ENCODE data around the gene RASA3. TPM values are rescaled to one million over a fixed set of nuclear protein-coding genes. Genes with fewer than 3 reads are reported as not detected.

RASA3 gene
- total RNA-seq, 2 experiments from 2014 or later: 3.6 to 17.9 TPM

- intact Hi-C loops (cut with micrococcal nuclease; ENCODE audit: unreplicated experiment): no loop called here
- H3K36me3 ChIP-seq (ENCODE audit: insufficient read depth, low read length): no peaks in the 10 kb centered on the region
- CTCF ChIA-PET (ENCODE audit: unreplicated experiment): no interaction called here
These were observed 51.5 kb downstream of the RASA3 start for GRCh38 chr13:114080739-114081561.

DNA sequence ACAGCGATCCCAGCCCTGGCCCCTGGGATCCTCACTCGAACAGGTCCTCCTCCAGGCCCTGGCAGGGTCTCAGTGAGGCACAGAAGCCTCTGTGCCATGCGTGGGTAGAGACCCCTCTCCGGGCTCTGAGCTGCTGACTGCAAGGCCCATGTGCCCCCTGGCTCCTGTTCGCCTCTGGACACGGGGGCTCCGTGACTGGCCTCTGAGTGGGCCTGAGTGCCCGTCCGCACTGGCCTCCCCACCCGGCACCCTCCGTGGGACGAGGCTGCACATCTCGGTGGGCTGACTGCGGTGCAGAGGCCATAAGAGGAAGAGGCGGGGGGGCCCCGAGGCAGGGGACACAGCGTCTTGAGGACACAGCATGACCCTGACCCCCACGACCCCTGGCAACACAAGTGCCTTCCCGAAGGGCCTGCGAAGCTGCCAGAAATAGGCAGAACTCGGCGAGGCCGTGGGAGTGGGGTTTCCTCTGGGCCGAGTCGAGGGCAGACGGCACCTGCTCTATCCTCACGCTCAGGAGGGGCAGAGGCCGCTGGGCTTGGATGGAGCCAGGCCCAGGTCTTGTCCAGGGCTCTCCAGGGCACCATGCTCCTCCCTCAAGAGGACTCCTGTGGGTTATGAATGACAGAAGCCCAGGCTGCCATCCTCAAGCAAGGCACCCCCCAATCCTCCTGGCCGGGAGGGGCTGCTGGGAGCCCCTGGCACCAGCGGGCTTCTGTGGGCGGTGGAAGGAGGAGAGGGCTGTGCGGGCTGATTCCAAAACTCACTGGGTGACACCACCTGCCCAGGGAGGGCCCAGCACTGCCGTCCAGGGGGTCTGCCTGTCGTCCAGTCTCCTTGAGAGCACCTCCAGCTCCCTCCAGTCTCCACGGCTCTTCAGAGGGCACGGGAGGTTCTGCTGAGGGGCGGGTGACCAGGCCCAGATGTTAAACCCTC lies 52.6 kb downstream of the RASA3 start:
- POLR2A ChIA-PET: no interaction called here
- H3K79me2 ChIP-seq (ENCODE audit: insufficient read depth, low read depth, low read length): no peaks in the 10 kb centered on the region
- CTCF ChIA-PET (ENCODE audit: unreplicated experiment): no interaction called here
- H3K9me3 ChIP-seq (ENCODE audit: low read length): no peaks in the 10 kb centered on the region
- no peaks in the 10 kb centered on the region for H3K36me3 ChIP-seq (ENCODE audit: insufficient read depth, low read length)
- no TSS peak for BruUV-seq (replicated peaks)
- no peak overlapping the region for H3K4me3 ChIP-seq (ENCODE audit: low read depth, low read length, poor library complexity, severe bottlenecking)
- no peaks in the 10 kb centered on the region for H3K9me2 ChIP-seq (ENCODE audit: insufficient read depth, low read length)
- no peak overlapping the region for H3K27ac ChIP-seq (ENCODE audit: low read depth, low read length, poor library complexity, severe bottlenecking)
- H3K4me2 ChIP-seq (ENCODE audit: low read length): no peak overlapping the region
- H2AFZ ChIP-seq (ENCODE audit: low read length): no peak overlapping the region
- no peak for DNase-seq (ENCODE audit: low spot score)
- H4K20me1 ChIP-seq (ENCODE audit: insufficient read depth, low read length): no peaks in the 10 kb centered on the region
- intact Hi-C loops (cut with micrococcal nuclease; ENCODE audit: unreplicated experiment): no loop called here
- TF ChIP-seq EZH2phosphoT487 (IDR thresholded peaks at IDR 0.05; ENCODE audit: borderline replicate concordance, low read depth, low read length): no peak
- TF ChIP-seq, protein P1, sequence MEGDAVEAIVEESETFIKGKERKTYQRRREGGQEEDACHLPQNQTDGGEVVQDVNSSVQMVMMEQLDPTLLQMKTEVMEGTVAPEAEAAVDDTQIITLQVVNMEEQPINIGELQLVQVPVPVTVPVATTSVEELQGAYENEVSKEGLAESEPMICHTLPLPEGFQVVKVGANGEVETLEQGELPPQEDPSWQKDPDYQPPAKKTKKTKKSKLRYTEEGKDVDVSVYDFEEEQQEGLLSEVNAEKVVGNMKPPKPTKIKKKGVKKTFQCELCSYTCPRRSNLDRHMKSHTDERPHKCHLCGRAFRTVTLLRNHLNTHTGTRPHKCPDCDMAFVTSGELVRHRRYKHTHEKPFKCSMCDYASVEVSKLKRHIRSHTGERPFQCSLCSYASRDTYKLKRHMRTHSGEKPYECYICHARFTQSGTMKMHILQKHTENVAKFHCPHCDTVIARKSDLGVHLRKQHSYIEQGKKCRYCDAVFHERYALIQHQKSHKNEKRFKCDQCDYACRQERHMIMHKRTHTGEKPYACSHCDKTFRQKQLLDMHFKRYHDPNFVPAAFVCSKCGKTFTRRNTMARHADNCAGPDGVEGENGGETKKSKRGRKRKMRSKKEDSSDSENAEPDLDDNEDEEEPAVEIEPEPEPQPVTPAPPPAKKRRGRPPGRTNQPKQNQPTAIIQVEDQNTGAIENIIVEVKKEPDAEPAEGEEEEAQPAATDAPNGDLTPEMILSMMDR (conservative IDR thresholded peaks at IDR 0.05; ENCODE audit: low read length): no peak
- no peaks in the 10 kb centered on the region for H3K4me1 ChIP-seq (ENCODE audit: insufficient read depth, low read length, poor library complexity, severe bottlenecking)

More at GRCh38 chr13:114080739-114081561, 51.5 kb downstream of the RASA3 start:
- no TSS peak for BruUV-seq (replicated peaks)
- POLR2A ChIA-PET: no interaction called here
- no peak for DNase-seq (ENCODE audit: low spot score)
- Histone ChIP-seq H3K9me3 (ENCODE audit: low read length) (no peaks in the 10 kb centered on the region), H3K9me2 (ENCODE audit: insufficient read depth, low read length) (no peaks in the 10 kb centered on the region), H3K27ac (ENCODE audit: low read depth, low read length, poor library complexity, severe bottlenecking) (no peak overlapping the region), H3K4me3 (ENCODE audit: low read depth, low read length, poor library complexity, severe bottlenecking) (no peak overlapping the region), H4K20me1 (ENCODE audit: insufficient read depth, low read length) (no peaks in the 10 kb centered on the region), H3K4me2 (ENCODE audit: low read length) (no peak overlapping the region), H3K79me2 (ENCODE audit: insufficient read depth, low read depth, low read length) (no peaks in the 10 kb centered on the region), H3K4me1 (ENCODE audit: insufficient read depth, low read length, poor library complexity, severe bottlenecking) (no peaks in the 10 kb centered on the region), H2AFZ (ENCODE audit: low read length) (no peak overlapping the region)
- TF ChIP-seq EZH2phosphoT487 (IDR thresholded peaks at IDR 0.05; ENCODE audit: borderline replicate concordance, low read depth, low read length): no peak
- TF ChIP-seq, protein P1 (conservative IDR thresholded peaks at IDR 0.05; ENCODE audit: low read length): no peak
